Suppressor macrophage (primary cell): ENCODE measurements around the gene UQCRQ.
"Not testable (repeated sequence)": the region's sequence is repeated elsewhere in the genome, so short reads cannot be mapped to it uniquely, and the experiment has no call there.

Source experiments
- DNase-seq, 4 experiments: peaks; one replicate each; pipeline ENCODE4 v3.0.0-alpha.2; 2020 to 2022

Gene UQCRQ

GRCh38 chr5:132834057-132834456 is 32.4 kb upstream of the UQCRQ start:
- DNase-seq = no peak

- DNase-seq = no peak
These were observed 29.6 kb upstream of the UQCRQ start for GRCh38 chr5:132836852-132837251.

GRCh38 chr5:132837868-132838267 is 28.6 kb upstream of the UQCRQ start:
- no peak for DNase-seq

- no peak for DNase-seq
These were observed 27.7 kb upstream of the UQCRQ start for GRCh38 chr5:132838516-132839282.

GRCh38 chr5:132839426-132840301 is 26.8 kb upstream of the UQCRQ start:
- peak in 2 of 4 experiments; percentile 48 to 56 for DNase-seq

GRCh38 chr5:132840313-132840712 is 26.1 kb upstream of the UQCRQ start:
- DNase-seq = no peak

GRCh38 chr5:132840896-132841295 is 25.5 kb upstream of the UQCRQ start:
- no peak for DNase-seq

GRCh38 chr5:132841305-132841704 is 25.1 kb upstream of the UQCRQ start:
- peak in 3 of 4 experiments; percentile 32 to 62 (median 50) for DNase-seq

GRCh38 chr5:132848270-132848669 is 18.2 kb upstream of the UQCRQ start:
- DNase-seq = no peak

GRCh38 chr5:132849347-132849746 is 17.1 kb upstream of the UQCRQ start:
- no peak for DNase-seq

GRCh38 chr5:132850066-132850465 is 16.4 kb upstream of the UQCRQ start:
- DNase-seq = no peak

- no peak for DNase-seq
These were observed 13.1 kb upstream of the UQCRQ start for GRCh38 chr5:132853323-132853722.

GRCh38 chr5:132853790-132854189 is 12.7 kb upstream of the UQCRQ start:
- no peak for DNase-seq

GRCh38 chr5:132854301-132854700 is 12.1 kb upstream of the UQCRQ start:
- no peak for DNase-seq

- not testable (repeated sequence) for DNase-seq
These were observed 11.4 kb upstream of the UQCRQ start for GRCh38 chr5:132854992-132855391.

GRCh38 chr5:132856011-132856410 is 10.4 kb upstream of the UQCRQ start:
- no peak for DNase-seq

GRCh38 chr5:132859889-132860437 is 6.5 kb upstream of the UQCRQ start:
- no peak for DNase-seq

- no peak for DNase-seq
These were observed 5.7 kb upstream of the UQCRQ start for GRCh38 chr5:132860742-132861141.

- no peak for DNase-seq
These were observed 637 bp upstream of the UQCRQ start for GRCh38 chr5:132865668-132866341.

GRCh38 chr5:132867046-132867451 is 607 bp downstream of the UQCRQ start:
- no peak for DNase-seq

GRCh38 chr5:132868754-132869153 is 2.3 kb downstream of the UQCRQ start:
- DNase-seq = no peak

- DNase-seq = no peak
These were observed 4.4 kb downstream of the UQCRQ start for GRCh38 chr5:132870801-132871200.
